HepG2 (cell line): ENCODE measurements around the gene ZNF316. TPM values are rescaled to one million over a fixed set of nuclear protein-coding genes. Genes with fewer than 3 reads are reported as not detected.

ENCODE experiments used
- CREM ChIP-seq, 2 experiments: sonication (generic) in 1 of 2; formaldehyde crosslinking in 1 of 2; IDR thresholded peaks; 2 replicates each; pipeline versions ENCODE4 v1.4.0 to v1.6.1; 2016 to 2020; ENCODE audit warnings: antibody characterized with exemption in 1 of 2, mild to moderate bottlenecking in 1 of 2, missing genetic modification reagents in 1 of 2
- TBP ChIP-seq: sonication (generic); formaldehyde crosslinking; IDR thresholded peaks from 2 replicates; pipeline ENCODE4 v1.5.0; 2020; ENCODE audit warnings: missing genetic modification reagents
- ZNF672 ChIP-seq: sonication (generic); formaldehyde crosslinking; IDR thresholded peaks from 2 replicates; pipeline ENCODE4 v1.8.1; 2022; ENCODE audit warnings: missing genetic modification reagents
- ZNF780A ChIP-seq: sonication (generic); formaldehyde crosslinking; IDR thresholded peaks from 2 replicates; pipeline ENCODE4 v1.8.0; 2022; ENCODE audit warnings: mild to moderate bottlenecking, missing genetic modification reagents, moderate library complexity
- polyA plus RNA-seq, 8 experiments: library from polyadenylated mRNA; depleted of rRNA in 3 of 8; stranded (reverse) in 7 of 8; unstranded in 1 of 8; fragments of >200 nt; fragmentation: Illumina TruSeq in 4 of 8; extraction: Trizol in 4 of 8; gene quantifications; 2 replicates each; pipeline versions ENCODE4 v1.2.1 to v1.2.3, GENCODE V29; 2011 to 2016; ENCODE audit warnings: low read depth in 4 of 8, missing spikeins in 1 of 8, mixed read lengths in 1 of 8; ENCODE audit not compliant: insufficient read depth in 1 of 8
- total RNA-seq, 5 experiments: library from RNA; depleted of rRNA; stranded (reverse); fragments of >200 nt; fragmentation: Illumina TruSeq; extraction: Trizol; gene quantifications; 2 replicates each; pipeline ENCODE4 v1.2.3, GENCODE V29; 2016; ENCODE audit warnings: low read depth in 1 of 5
- TF ChIP-seq, protein P1 (sequence below): sonication (generic); formaldehyde crosslinking; IDR thresholded peaks from 2 replicates; pipeline ENCODE4 v1.4.0; 2020; ENCODE audit warnings: missing genetic modification reagents
- TF ChIP-seq, protein P2 (sequence below): sonication (generic); formaldehyde crosslinking; IDR thresholded peaks from 2 replicates; pipeline ENCODE4 v1.5.0; 2020; ENCODE audit warnings: mild to moderate bottlenecking, missing genetic modification reagents
- TF ChIP-seq, protein P3 (sequence below): IDR thresholded peaks from 2 replicates; pipeline ENCODE4 v1.6.1; 2016; ENCODE audit warnings: missing compliant biosample characterization, missing genetic modification reagents, borderline replicate concordance

ZNF316 gene
- total and polyA plus RNA-seq, 2 of the 13 experiments (the other 11 are each of a cell fraction or from before 2014, with no cell fraction given): 4.3 to 9.9 TPM

- no peak for TF ChIP-seq ZNF672 (CRISPR knock-in tag)
- TF ChIP-seq, protein P1, sequence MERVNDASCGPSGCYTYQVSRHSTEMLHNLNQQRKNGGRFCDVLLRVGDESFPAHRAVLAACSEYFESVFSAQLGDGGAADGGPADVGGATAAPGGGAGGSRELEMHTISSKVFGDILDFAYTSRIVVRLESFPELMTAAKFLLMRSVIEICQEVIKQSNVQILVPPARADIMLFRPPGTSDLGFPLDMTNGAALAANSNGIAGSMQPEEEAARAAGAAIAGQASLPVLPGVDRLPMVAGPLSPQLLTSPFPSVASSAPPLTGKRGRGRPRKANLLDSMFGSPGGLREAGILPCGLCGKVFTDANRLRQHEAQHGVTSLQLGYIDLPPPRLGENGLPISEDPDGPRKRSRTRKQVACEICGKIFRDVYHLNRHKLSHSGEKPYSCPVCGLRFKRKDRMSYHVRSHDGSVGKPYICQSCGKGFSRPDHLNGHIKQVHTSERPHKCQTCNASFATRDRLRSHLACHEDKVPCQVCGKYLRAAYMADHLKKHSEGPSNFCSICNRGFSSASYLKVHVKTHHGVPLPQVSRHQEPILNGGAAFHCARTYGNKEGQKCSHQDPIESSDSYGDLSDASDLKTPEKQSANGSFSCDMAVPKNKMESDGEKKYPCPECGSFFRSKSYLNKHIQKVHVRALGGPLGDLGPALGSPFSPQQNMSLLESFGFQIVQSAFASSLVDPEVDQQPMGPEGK (CRISPR knock-in tag): no peak
- TF ChIP-seq CREM (IDR thresholded peaks at IDR 0.05): no peak
- TF ChIP-seq CREM (CRISPR knock-in tag; IDR thresholded peaks at IDR 0.05): no peak
- no peak for TF ChIP-seq ZNF780A (CRISPR knock-in tag)
- TF ChIP-seq, protein P2, sequence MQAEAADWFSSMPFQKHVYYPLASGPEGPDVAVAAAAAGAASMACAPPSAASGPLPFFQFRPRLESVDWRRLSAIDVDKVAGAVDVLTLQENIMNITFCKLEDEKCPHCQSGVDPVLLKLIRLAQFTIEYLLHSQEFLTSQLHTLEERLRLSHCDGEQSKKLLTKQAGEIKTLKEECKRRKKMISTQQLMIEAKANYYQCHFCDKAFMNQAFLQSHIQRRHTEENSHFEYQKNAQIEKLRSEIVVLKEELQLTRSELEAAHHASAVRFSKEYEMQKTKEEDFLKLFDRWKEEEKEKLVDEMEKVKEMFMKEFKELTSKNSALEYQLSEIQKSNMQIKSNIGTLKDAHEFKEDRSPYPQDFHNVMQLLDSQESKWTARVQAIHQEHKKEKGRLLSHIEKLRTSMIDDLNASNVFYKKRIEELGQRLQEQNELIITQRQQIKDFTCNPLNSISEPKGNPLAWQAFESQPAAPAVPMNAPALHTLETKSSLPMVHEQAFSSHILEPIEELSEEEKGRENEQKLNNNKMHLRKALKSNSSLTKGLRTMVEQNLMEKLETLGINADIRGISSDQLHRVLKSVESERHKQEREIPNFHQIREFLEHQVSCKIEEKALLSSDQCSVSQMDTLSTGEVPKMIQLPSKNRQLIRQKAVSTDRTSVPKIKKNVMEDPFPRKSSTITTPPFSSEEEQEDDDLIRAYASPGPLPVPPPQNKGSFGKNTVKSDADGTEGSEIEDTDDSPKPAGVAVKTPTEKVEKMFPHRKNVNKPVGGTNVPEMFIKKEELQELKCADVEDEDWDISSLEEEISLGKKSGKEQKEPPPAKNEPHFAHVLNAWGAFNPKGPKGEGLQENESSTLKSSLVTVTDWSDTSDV (CRISPR knock-in tag): no peak
- no peak for TF ChIP-seq TBP (CRISPR knock-in tag)
- TF ChIP-seq, protein P3, sequence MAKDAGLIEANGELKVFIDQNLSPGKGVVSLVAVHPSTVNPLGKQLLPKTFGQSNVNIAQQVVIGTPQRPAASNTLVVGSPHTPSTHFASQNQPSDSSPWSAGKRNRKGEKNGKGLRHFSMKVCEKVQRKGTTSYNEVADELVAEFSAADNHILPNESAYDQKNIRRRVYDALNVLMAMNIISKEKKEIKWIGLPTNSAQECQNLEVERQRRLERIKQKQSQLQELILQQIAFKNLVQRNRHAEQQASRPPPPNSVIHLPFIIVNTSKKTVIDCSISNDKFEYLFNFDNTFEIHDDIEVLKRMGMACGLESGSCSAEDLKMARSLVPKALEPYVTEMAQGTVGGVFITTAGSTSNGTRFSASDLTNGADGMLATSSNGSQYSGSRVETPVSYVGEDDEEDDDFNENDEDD (CRISPR knock-in tag): no peak
Measured at GRCh38 chr7:6618621-6619020, 18.5 kb upstream of the ZNF316 start (continued).
